Endodermal cell (in vitro differentiated cells): ENCODE results near the gene EPHB1. TPM values are rescaled to one million over a fixed set of nuclear protein-coding genes. Genes with fewer than 3 reads are reported as not detected.
A peak's percentile ranks its signal among the peaks of the same experiment; 100 is the strongest.

Source experiments
- DNase-seq: peaks from one replicate; pipeline ENCODE4 v3.0.0-alpha.2; 2017
- H3K27ac ChIP-seq: 2 replicates; pipeline ENCODE4 v1.5.1; 2013; ENCODE audit warnings: mild to moderate bottlenecking, low read depth, low read length, moderate library complexity
- H3K27me3 ChIP-seq: 2 replicates; pipeline ENCODE4 v1.6.1; 2013; ENCODE audit warnings: mild to moderate bottlenecking, low read length, moderate library complexity; ENCODE audit not compliant: insufficient read depth, control insufficient read depth, poor library complexity, severe bottlenecking
- H3K36me3 ChIP-seq: 2 replicates; pipeline ENCODE4 v1.7.0; 2013; ENCODE audit warnings: mild to moderate bottlenecking, low read length, moderate library complexity; ENCODE audit not compliant: control insufficient read depth, insufficient read depth
- H3K4me1 ChIP-seq: one replicate; pipeline ENCODE4 v1.7.0; 2013; ENCODE audit warnings: low read length; ENCODE audit not compliant: control insufficient read depth, insufficient read depth
- H3K4me3 ChIP-seq: 2 replicates; pipeline ENCODE4 v1.5.1; 2013; ENCODE audit warnings: mild to moderate bottlenecking, low read length, moderate library complexity
- H3K9ac ChIP-seq: 2 replicates; pipeline ENCODE4 v1.6.1; 2013; ENCODE audit warnings: mild to moderate bottlenecking, low read length, moderate library complexity; ENCODE audit not compliant: poor library complexity, severe bottlenecking; ENCODE audit errors: extremely low read depth
- H3K9me3 ChIP-seq: 2 replicates; pipeline ENCODE4 v1.6.1; 2013; ENCODE audit warnings: mild to moderate bottlenecking, low read length, moderate library complexity; ENCODE audit not compliant: control insufficient read depth
- H3K27ac Mint-ChIP-seq: 2 replicates; pipeline ENCODE4 v1.8.0; 2020; ENCODE audit warnings: mixed read lengths
- H3K27me3 Mint-ChIP-seq: 2 replicates; pipeline ENCODE4 v1.8.0; 2021; ENCODE audit warnings: mild to moderate bottlenecking, mixed read lengths; ENCODE audit not compliant: insufficient read depth
- H3K36me3 Mint-ChIP-seq: 2 replicates; pipeline ENCODE4 v1.8.0; 2020; ENCODE audit warnings: low read depth, mixed read lengths
- H3K4me1 Mint-ChIP-seq: 2 replicates; pipeline ENCODE4 v1.8.0; 2020; ENCODE audit warnings: mixed read lengths
- H3K4me3 Mint-ChIP-seq: 2 replicates; pipeline ENCODE4 v1.8.0; 2020; ENCODE audit warnings: mild to moderate bottlenecking, moderate library complexity, mixed read lengths
- H3K9me3 Mint-ChIP-seq: 2 replicates; pipeline ENCODE4 v1.8.0; 2020; ENCODE audit warnings: mild to moderate bottlenecking, mixed read lengths
- WGBS, 2 experiments: methylation state at CpG; one replicate each; pipeline versions ENCODE4 v1.1.5 to v1.1.7; 2013; ENCODE audit warnings: missing lambda C conversion rate in 2 of 2, mixed read lengths in 1 of 2; ENCODE audit not compliant: insufficient coverage in 1 of 2, insufficient read length in 1 of 2; 5-methylcytosine and 5-hydroxymethylcytosine counted together
- total RNA-seq, 2 donors: library from RNA; stranded (reverse); fragmentation: NEBNext Ultra II Directional in 1 of 2; extraction: Animal tissue kit (Norgen Biotek cat#: 25700) in 1 of 2; gene quantifications; 2 replicates in 1 of 2; 3 replicates in 1 of 2; pipeline ENCODE4 v1.2.1, GENCODE V29; 2021
- TF ChIP-seq, protein P1 (sequence below): fragments of 200-600 bp; sonication (generic); conservative IDR thresholded peaks from 2 replicates; pipeline ENCODE4 v1.5.0; 2021; ENCODE audit warnings: antibody characterized with exemption, mild to moderate bottlenecking

Gene EPHB1
- total RNA-seq, 2 donors from 2014 or later = 2.9 to 3.6 TPM

DNA sequence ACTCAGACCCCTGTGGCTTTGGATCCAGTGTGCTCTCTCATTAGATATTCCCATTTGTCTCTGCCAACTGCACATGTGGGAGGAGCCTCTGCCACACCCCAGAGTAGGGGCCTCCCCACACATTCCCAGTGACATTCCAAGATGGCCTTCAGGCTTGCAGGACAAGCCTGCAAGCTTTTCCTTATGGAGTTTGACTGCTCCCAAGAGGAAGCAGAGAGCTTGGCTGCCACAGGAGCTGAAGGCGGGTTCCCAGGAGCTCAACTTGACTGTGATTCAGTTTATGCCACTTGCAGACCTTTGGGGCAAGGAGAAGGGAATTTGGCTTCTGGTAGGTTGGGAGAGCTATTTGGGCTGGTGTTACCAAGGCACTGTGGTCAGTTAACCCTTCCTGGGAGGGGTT lies 22.5 kb upstream of the EPHB1 start:
- H3K4me3 Mint-ChIP-seq = no peak overlapping the region
- no peaks in the 10 kb centered on the region for H3K9me3 ChIP-seq
- H3K27ac ChIP-seq = no peak overlapping the region
- H3K4me1 Mint-ChIP-seq = no peaks in the 10 kb centered on the region
- no peaks in the 10 kb centered on the region for H3K4me1 ChIP-seq
- TF ChIP-seq, protein P1, sequence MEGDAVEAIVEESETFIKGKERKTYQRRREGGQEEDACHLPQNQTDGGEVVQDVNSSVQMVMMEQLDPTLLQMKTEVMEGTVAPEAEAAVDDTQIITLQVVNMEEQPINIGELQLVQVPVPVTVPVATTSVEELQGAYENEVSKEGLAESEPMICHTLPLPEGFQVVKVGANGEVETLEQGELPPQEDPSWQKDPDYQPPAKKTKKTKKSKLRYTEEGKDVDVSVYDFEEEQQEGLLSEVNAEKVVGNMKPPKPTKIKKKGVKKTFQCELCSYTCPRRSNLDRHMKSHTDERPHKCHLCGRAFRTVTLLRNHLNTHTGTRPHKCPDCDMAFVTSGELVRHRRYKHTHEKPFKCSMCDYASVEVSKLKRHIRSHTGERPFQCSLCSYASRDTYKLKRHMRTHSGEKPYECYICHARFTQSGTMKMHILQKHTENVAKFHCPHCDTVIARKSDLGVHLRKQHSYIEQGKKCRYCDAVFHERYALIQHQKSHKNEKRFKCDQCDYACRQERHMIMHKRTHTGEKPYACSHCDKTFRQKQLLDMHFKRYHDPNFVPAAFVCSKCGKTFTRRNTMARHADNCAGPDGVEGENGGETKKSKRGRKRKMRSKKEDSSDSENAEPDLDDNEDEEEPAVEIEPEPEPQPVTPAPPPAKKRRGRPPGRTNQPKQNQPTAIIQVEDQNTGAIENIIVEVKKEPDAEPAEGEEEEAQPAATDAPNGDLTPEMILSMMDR = no peak
- H3K27me3 Mint-ChIP-seq = peaks cover 29% of the 10 kb centered on the region
- H3K27me3 ChIP-seq = peaks cover 33% of the 10 kb centered on the region
- no peaks in the 10 kb centered on the region for H3K36me3 Mint-ChIP-seq
- no peak overlapping the region for H3K4me3 ChIP-seq
- peak; percentile 36 for DNase-seq
- 92% methylated on average over 1 of the region's 1 CpG; no CpG with 5 or more reads in 1 of the 2 experiments for WGBS, 2 experiments
- H3K27ac Mint-ChIP-seq = no peak overlapping the region
- no peaks in the 10 kb centered on the region for H3K9me3 Mint-ChIP-seq
- no peak overlapping the region for H3K9ac ChIP-seq
- H3K36me3 ChIP-seq = no peaks in the 10 kb centered on the region

DNA sequence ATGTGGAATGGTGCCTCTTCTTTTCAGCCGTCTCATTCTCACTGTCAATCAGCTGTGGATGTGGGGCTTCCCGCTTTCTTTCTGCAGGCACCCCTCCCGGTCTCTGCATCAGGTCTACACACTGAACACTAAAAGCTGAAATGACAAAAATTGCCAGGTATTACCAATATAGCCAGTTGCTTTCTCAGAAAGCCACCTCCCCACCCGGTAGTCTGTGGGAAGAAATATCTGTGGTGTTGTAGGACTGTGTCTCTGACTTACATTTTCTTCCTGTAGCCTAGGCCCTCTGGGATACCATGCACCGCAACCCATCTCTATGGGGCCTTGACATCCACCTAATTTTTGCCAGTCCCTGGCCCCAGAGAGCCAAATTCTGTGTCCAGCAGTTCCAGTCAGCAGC lies 19.2 kb upstream of the EPHB1 start:
- no peaks in the 10 kb centered on the region for H3K9me3 ChIP-seq
- Mint-ChIP-seq H3K27me3 (peaks cover 32% of the 10 kb centered on the region), H3K9me3 (no peaks in the 10 kb centered on the region), H3K27ac (no peak overlapping the region), H3K36me3 (no peaks in the 10 kb centered on the region), H3K4me1 (peaks cover 8% of the 10 kb centered on the region), H3K4me3 (no peak overlapping the region)
- TF ChIP-seq, protein P1 = no peak
- no peaks in the 10 kb centered on the region for H3K36me3 ChIP-seq
- H3K4me1 ChIP-seq = no peaks in the 10 kb centered on the region
- DNase-seq = no peak
- no peak overlapping the region for H3K27ac ChIP-seq
- no peak overlapping the region for H3K4me3 ChIP-seq
- H3K9ac ChIP-seq = no peak overlapping the region
- 89 to 100% methylated on average over 1 to 5 of the region's 5 CpGs for WGBS, 2 experiments
- peaks cover 26% of the 10 kb centered on the region for H3K27me3 ChIP-seq

DNA sequence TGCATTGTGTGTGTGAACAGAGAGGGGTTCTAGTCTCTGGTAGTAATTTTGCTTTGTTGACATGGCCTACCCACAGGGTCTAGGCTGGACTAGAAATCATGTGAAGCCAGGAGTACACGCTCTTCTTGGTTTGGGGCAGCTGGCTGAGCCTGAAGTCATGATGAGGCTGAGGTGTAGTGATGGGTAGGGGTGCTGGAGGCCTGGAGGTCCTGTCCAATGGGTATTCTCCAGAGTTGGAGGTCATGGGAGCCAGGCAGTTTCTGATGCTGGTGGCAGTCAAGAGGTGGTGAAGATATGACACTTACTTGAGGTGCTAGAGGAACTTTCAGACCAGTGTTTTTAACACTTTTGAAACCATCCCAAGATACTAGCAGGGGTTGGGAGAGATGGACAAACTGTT lies 18.5 kb upstream of the EPHB1 start:
- Histone ChIP-seq H3K9ac (no peak overlapping the region), H3K36me3 (no peaks in the 10 kb centered on the region), H3K27ac (no peak overlapping the region), H3K4me3 (no peak overlapping the region), H3K27me3 (peaks cover 29% of the 10 kb centered on the region), H3K4me1 (no peaks in the 10 kb centered on the region), H3K9me3 (no peaks in the 10 kb centered on the region)
- H3K27ac Mint-ChIP-seq = no peak overlapping the region
- TF ChIP-seq, protein P1 = no peak
- no peak for DNase-seq
- H3K4me1 Mint-ChIP-seq = peaks cover 8% of the 10 kb centered on the region
- H3K27me3 Mint-ChIP-seq = peaks cover 34% of the 10 kb centered on the region
- H3K4me3 Mint-ChIP-seq = no peak overlapping the region
- WGBS, 2 experiments = 95% methylated on average over 1 of the region's 1 CpG; no CpG with 5 or more reads in 1 of the 2 experiments
- no peaks in the 10 kb centered on the region for H3K9me3 Mint-ChIP-seq
- no peaks in the 10 kb centered on the region for H3K36me3 Mint-ChIP-seq
